H9 (cell line): Measurements from ENCODE around the gene GNAO1. TPM values are rescaled to one million over a fixed set of nuclear protein-coding genes. Genes with fewer than 3 reads are reported as not detected.
A peak's percentile ranks its signal among the peaks of the same experiment; 100 is the strongest.

Source experiments
- DNase-seq: peaks from one replicate; pipeline ENCODE4 v3.0.0-alpha.2; 2017
- H2AFZ ChIP-seq: one replicate; pipeline ENCODE4 v1.6.1; 2013; ENCODE audit warnings: mild to moderate bottlenecking, low read length, control low read depth, moderate library complexity
- H2AK5ac ChIP-seq: 2 replicates; pipeline ENCODE4 v1.6.1; 2013; ENCODE audit warnings: low read length, control low read depth, mixed read lengths; ENCODE audit not compliant: insufficient read length
- H2BK120ac ChIP-seq: one replicate; pipeline ENCODE4 v1.6.1; 2013; ENCODE audit warnings: low read depth, mild to moderate bottlenecking, low read length, control low read depth, inconsistent platforms; ENCODE audit not compliant: poor library complexity, severe bottlenecking
- H2BK12ac ChIP-seq: 2 replicates; pipeline ENCODE4 v1.6.1; 2013; ENCODE audit warnings: low read length, control low read depth, mixed read lengths, low read depth; ENCODE audit not compliant: insufficient read length
- H2BK15ac ChIP-seq: 2 replicates; pipeline ENCODE4 v1.6.1; 2013; ENCODE audit warnings: low read depth, low read length, control low read depth
- H2BK20ac ChIP-seq: one replicate; pipeline ENCODE4 v1.6.1; 2013; ENCODE audit warnings: low read depth, mild to moderate bottlenecking, low read length, control low read depth, inconsistent platforms; ENCODE audit not compliant: poor library complexity, severe bottlenecking
- H2BK5ac ChIP-seq: 2 replicates; pipeline ENCODE4 v1.6.1; 2013; ENCODE audit warnings: low read length, control low read depth, mixed read lengths; ENCODE audit not compliant: insufficient read length
- H3K14ac ChIP-seq: 2 replicates; pipeline ENCODE4 v1.6.1; 2013; ENCODE audit warnings: low read length, control low read depth; ENCODE audit not compliant: insufficient read depth
- H3K18ac ChIP-seq: 2 replicates; pipeline ENCODE4 v1.6.1; 2013; ENCODE audit warnings: low read depth, mild to moderate bottlenecking, mixed read lengths, low read length, control low read depth; ENCODE audit not compliant: insufficient read length
- H3K23ac ChIP-seq: 2 replicates; pipeline ENCODE4 v1.6.1; 2013; ENCODE audit warnings: low read length, control low read depth, mixed read lengths, low read depth; ENCODE audit not compliant: insufficient read length
- H3K23me2 ChIP-seq: 2 replicates; pipeline ENCODE4 v1.6.1; 2013; ENCODE audit warnings: low read depth, mild to moderate bottlenecking, mixed read lengths, low read length, control low read depth; ENCODE audit not compliant: insufficient read length, poor library complexity, severe bottlenecking
- H3K27ac ChIP-seq: 2 replicates; pipeline ENCODE4 v1.5.1; 2013; ENCODE audit warnings: low read length, control low read depth, mixed read lengths, low read depth; ENCODE audit not compliant: insufficient read length
- H3K27me3 ChIP-seq: 2 replicates; pipeline ENCODE4 v1.6.1; 2013; ENCODE audit warnings: low read length, control low read depth, inconsistent platforms; ENCODE audit not compliant: insufficient read depth
- H3K4ac ChIP-seq: 2 replicates; pipeline ENCODE4 v1.6.1; 2013; ENCODE audit warnings: low read depth, mild to moderate bottlenecking, control low read depth, inconsistent platforms, low read length, moderate library complexity
- H3K4me1 ChIP-seq: 2 replicates; pipeline ENCODE4 v1.6.1; 2013; ENCODE audit warnings: low read length, control low read depth, inconsistent platforms; ENCODE audit not compliant: insufficient read depth
- H3K4me2 ChIP-seq: 2 replicates; pipeline ENCODE4 v1.6.1; 2013; ENCODE audit warnings: low read length, control low read depth, mixed read lengths; ENCODE audit not compliant: insufficient read length, insufficient read depth
- H3K56ac ChIP-seq: 2 replicates; pipeline ENCODE4 v1.6.1; 2013; ENCODE audit warnings: low read depth, mild to moderate bottlenecking, mixed read lengths, low read length, control low read depth; ENCODE audit not compliant: insufficient read length
- H3K79me1 ChIP-seq: 2 replicates; pipeline ENCODE4 v1.6.1; 2013; ENCODE audit warnings: low read depth, mild to moderate bottlenecking, moderate library complexity, low read length, control low read depth, inconsistent platforms; ENCODE audit not compliant: insufficient read depth, poor library complexity, severe bottlenecking
- H3K79me2 ChIP-seq: 2 replicates; pipeline ENCODE4 v1.6.1; 2013; ENCODE audit warnings: low read length, control low read depth, inconsistent platforms; ENCODE audit not compliant: insufficient read depth
- H3K9ac ChIP-seq: 2 replicates; pipeline ENCODE4 v1.6.1; 2013; ENCODE audit warnings: low read length, control low read depth, mixed read lengths; ENCODE audit not compliant: insufficient read length; ENCODE audit errors: extremely low read depth
- H3K9me3 ChIP-seq: one replicate; pipeline ENCODE4 v1.6.1; 2013; ENCODE audit warnings: low read depth, low read length, inconsistent platforms; ENCODE audit not compliant: control insufficient read depth
- H3T11ph ChIP-seq: one replicate; pipeline ENCODE4 v1.6.1; 2013; ENCODE audit warnings: mild to moderate bottlenecking, low read length, control low read depth, inconsistent platforms
- H4K20me1 ChIP-seq: one replicate; pipeline ENCODE4 v1.6.1; 2013; ENCODE audit not compliant: control insufficient read depth, insufficient read length, insufficient read depth
- H4K5ac ChIP-seq: 2 replicates; pipeline ENCODE4 v1.6.1; 2013; ENCODE audit warnings: low read depth, mild to moderate bottlenecking, mixed read lengths, low read length, control low read depth; ENCODE audit not compliant: insufficient read length
- H4K8ac ChIP-seq: replicated peaks from 2 replicates; pipeline ENCODE4 v1.6.1; 2013; ENCODE audit warnings: low read length, control low read depth, mixed read lengths, low read depth; ENCODE audit not compliant: insufficient read length
- H4K91ac ChIP-seq: 2 replicates; pipeline ENCODE4 v1.6.1; 2013; ENCODE audit warnings: low read depth, mild to moderate bottlenecking, moderate library complexity, mixed read lengths, low read length, control low read depth; ENCODE audit not compliant: insufficient read length
- H3K27ac Mint-ChIP-seq, 3 experiments: 2 replicates in 2 of 3; 3 replicates in 1 of 3; pipeline ENCODE4 v1.8.0; 2020 to 2021; ENCODE audit warnings: mixed read lengths in 3 of 3, mild to moderate bottlenecking in 1 of 3, moderate library complexity in 1 of 3
- H3K27me3 Mint-ChIP-seq: 2 replicates; pipeline ENCODE4 v1.8.0; 2021; ENCODE audit warnings: low read depth, mild to moderate bottlenecking, moderate library complexity, mixed read lengths
- H3K36me3 Mint-ChIP-seq, 3 experiments: 2 replicates in 2 of 3; 3 replicates in 1 of 3; pipeline ENCODE4 v1.8.0; 2020 to 2021; ENCODE audit warnings: low read depth in 3 of 3, mixed read lengths in 3 of 3; ENCODE audit not compliant: insufficient read depth in 1 of 3
- H3K4me1 Mint-ChIP-seq, 2 experiments: 2 replicates each; pipeline ENCODE4 v1.8.0; 2020; ENCODE audit warnings: mixed read lengths in 2 of 2
- H3K4me3 Mint-ChIP-seq, 2 experiments: 2 replicates in 1 of 2; 3 replicates in 1 of 2; pipeline ENCODE4 v1.8.0; 2020 to 2021; ENCODE audit warnings: mild to moderate bottlenecking in 2 of 2, mixed read lengths in 2 of 2, moderate library complexity in 1 of 2
- H3K9me3 Mint-ChIP-seq, 2 experiments: 2 replicates in 1 of 2; 3 replicates in 1 of 2; pipeline ENCODE4 v1.8.0; 2020; ENCODE audit warnings: mild to moderate bottlenecking in 2 of 2, mixed read lengths in 2 of 2, moderate library complexity in 1 of 2
- WGBS: extraction: QIAGEN DNeasy Blood & Tissue Kit; methylation state at CpG from one replicate; pipeline ENCODE4 v1.1.7; 2013; ENCODE audit warnings: missing lambda C conversion rate, low lambda C conversion rate, mixed read lengths; ENCODE audit not compliant: insufficient read length; ENCODE audit errors: extremely low coverage; 5-methylcytosine and 5-hydroxymethylcytosine counted together
- total RNA-seq: library from RNA; stranded (reverse); gene quantifications from 2 replicates; pipeline ENCODE4 v1.2.1, GENCODE V29; 2021
- TF ChIP-seq, protein P1 (sequence below): fragments of 200-600 bp; sonication (generic); conservative IDR thresholded peaks from 3 replicates; pipeline ENCODE4 v1.8.0; 2021; ENCODE audit warnings: antibody characterized with exemption, mild to moderate bottlenecking

GNAO1 gene
- total RNA-seq, 1 experiment from 2014 or later, result 16.9 TPM

DNA sequence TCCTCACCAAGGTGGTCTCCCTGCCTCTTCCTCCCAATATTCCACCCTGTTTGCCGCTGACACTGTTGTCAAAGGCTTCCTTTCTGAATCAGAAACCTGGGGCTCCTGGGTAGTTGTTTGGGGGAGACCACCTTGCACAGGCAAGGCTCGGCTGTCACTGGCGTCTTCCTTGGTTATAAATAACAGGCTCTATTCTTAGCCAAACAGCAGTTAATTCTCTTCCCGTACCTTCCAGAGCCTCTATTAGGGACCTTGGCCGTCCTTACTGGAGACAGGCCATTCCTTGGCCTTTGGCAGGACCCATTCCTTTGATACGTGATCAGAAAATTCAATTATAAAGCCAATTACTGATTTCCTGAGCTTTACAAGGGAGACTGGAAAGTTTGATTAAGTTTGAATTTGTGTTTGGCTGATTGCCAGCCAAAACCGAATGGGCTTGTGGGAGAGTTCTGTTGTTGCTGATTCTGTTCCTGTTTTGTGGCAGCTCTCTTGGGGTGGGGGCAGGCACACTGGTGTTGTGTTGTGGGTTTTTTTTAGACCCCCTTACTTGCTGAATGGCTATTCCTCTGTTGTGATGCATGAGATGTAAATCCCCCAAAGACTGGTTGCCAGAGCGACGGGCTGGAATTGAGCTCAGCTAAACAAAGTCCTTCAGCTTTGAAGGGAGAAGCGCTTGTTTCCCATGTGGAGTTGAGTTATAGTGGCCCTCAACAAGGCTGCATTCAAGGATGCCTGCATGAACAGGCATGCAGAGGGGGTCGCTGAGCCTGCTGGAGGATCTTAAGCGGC is 104.6 kb downstream of the GNAO1 start:
- no peak overlapping the region for H3K18ac ChIP-seq
- no peak overlapping the region for H3T11ph ChIP-seq
- no peak overlapping the region for H2BK12ac ChIP-seq
- H2BK5ac ChIP-seq, result no peak overlapping the region
- no peak overlapping the region for H4K8ac ChIP-seq
- no peaks in the 10 kb centered on the region for H3K23me2 ChIP-seq
- H3K23ac ChIP-seq, result no peak overlapping the region
- no peak for DNase-seq
- no peak overlapping the region for H2AFZ ChIP-seq
- no peaks in the 10 kb centered on the region for H4K20me1 ChIP-seq
- Mint-ChIP-seq H3K36me3 (peaks cover 0 to 3% (median 0%) of the 10 kb centered on the region in 3 experiments; a peak in 3 of 7 replicates), H3K27ac (peak overlapping the region in 1 of 3 experiments; percentile 72; a peak in 1 of 7 replicates), H3K9me3 (no peaks in the 10 kb centered on the region), H3K4me3 (peak overlapping the region in 1 of 2 experiments; percentile 40; a peak in 2 of 5 replicates), H3K4me1 (peaks cover 36 to 51% of the 10 kb centered on the region in 2 experiments), H3K27me3 (peaks cover 41% of the 10 kb centered on the region)
- no peak overlapping the region for H3K4me2 ChIP-seq
- no peak overlapping the region for H2BK120ac ChIP-seq
- no peak overlapping the region for H3K56ac ChIP-seq
- no peak overlapping the region for H2BK15ac ChIP-seq
- no peaks in the 10 kb centered on the region for H3K9me3 ChIP-seq
- no peak overlapping the region for H4K5ac ChIP-seq
- 0 out of 2 replicates have a peak overlapping the region, but pooled peaks have one; percentile 6 for H3K14ac ChIP-seq
- no peak overlapping the region for H2AK5ac ChIP-seq
- H3K9ac ChIP-seq, result no peak overlapping the region
- no peak overlapping the region for H3K27ac ChIP-seq
- no peak overlapping the region for H2BK20ac ChIP-seq
- H3K4ac ChIP-seq, result no peak overlapping the region
- no peaks in the 10 kb centered on the region for H3K79me2 ChIP-seq
- no peaks in the 10 kb centered on the region for H3K27me3 ChIP-seq
- H3K79me1 ChIP-seq, result no peaks in the 10 kb centered on the region
- H3K4me1 ChIP-seq, result peaks cover 2% of the 10 kb centered on the region; the same call in 1 of the 2 replicates
- no CpG with 5 or more reads among the region's 12 CpGs for WGBS
- no peak overlapping the region for H4K91ac ChIP-seq
- TF ChIP-seq, protein P1, sequence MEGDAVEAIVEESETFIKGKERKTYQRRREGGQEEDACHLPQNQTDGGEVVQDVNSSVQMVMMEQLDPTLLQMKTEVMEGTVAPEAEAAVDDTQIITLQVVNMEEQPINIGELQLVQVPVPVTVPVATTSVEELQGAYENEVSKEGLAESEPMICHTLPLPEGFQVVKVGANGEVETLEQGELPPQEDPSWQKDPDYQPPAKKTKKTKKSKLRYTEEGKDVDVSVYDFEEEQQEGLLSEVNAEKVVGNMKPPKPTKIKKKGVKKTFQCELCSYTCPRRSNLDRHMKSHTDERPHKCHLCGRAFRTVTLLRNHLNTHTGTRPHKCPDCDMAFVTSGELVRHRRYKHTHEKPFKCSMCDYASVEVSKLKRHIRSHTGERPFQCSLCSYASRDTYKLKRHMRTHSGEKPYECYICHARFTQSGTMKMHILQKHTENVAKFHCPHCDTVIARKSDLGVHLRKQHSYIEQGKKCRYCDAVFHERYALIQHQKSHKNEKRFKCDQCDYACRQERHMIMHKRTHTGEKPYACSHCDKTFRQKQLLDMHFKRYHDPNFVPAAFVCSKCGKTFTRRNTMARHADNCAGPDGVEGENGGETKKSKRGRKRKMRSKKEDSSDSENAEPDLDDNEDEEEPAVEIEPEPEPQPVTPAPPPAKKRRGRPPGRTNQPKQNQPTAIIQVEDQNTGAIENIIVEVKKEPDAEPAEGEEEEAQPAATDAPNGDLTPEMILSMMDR, result no peak
